GM12892 (cell line): ENCODE results near the gene ACOT8.

Source experiments
- POLR2A ChIP-seq: IDR thresholded peaks from 2 replicates; pipeline ENCODE4 v1.6.1; 2011; ENCODE audit warnings: low read depth, low read length, control low read depth
- POLR2AphosphoS5 ChIP-seq: IDR thresholded peaks from 2 replicates; pipeline ENCODE4 v1.6.1; 2011; ENCODE audit warnings: low read depth, low read length, control low read depth

DNA sequence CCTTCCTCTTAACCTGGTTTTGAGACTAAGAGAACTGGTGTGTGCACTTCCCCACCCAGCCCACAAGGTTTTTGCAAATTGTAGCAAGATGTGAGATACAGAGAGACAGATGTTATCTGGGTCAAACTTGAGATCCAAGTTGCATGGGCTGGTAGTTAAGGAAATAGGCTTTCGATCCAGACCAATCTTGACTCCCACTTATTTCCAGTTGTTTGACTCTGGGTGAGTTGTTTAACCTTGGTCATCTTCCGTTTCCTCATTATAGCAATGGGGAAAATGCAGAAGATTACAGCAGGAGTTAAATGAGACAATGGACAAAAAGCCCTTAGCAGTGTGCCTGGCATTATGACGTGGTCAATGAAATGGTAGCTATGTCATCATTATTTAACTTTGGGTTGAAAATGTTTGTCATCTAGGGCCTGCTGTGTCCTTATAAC is 21.8 kb downstream of the ACOT8 start:
- TF ChIP-seq POLR2A (no peak), POLR2AphosphoS5 (no peak)
